Ammon's horn (tissue), 1 donor: ENCODE data around the gene YJEFN3.

Experiments used
- DNase-seq: peaks from one replicate; pipeline ENCODE4 v3.0.0-alpha.2; 2016; ENCODE audit warnings: low spot score

The YJEFN3 gene

DNA sequence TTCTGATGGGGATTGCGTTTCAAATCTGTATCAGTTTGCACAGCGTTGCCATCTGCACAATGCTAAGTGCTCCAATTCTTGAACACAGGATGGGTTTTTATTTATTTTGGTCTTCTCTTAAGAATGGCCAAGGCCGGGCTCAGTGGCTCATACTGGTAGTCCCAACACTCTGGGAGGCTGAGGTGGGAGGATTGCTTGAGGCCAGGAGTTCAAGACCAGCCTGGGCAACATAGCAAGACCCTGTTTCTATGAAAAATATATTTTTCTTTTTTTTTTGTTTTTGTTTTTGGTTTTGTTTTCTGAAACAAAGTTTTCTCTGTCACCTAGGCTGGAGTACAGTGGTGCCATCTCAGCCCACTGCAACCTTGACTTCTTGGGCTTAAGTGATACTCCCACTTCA, 5.5 kb upstream of the YJEFN3 start:
- DNase-seq: no peak

- DNase-seq: no peak
These were observed 4.7 kb upstream of the YJEFN3 start for GRCh38 chr19:19524053-19524452.

GRCh38 chr19:19525611-19526380, 2.9 kb upstream of the YJEFN3 start:
- DNase-seq: no peak

GRCh38 chr19:19526581-19527370, 1.9 kb upstream of the YJEFN3 start:
- no peak for DNase-seq

- DNase-seq: no peak
These were observed 1.4 kb upstream of the YJEFN3 start for GRCh38 chr19:19527371-19527656.

- no peak for DNase-seq
These were observed 761 bp upstream of the YJEFN3 start for GRCh38 chr19:19527674-19528625.

GRCh38 chr19:19529783-19530422, 1.2 kb downstream of the YJEFN3 start:
- no peak for DNase-seq

- peak; percentile 61 for DNase-seq
These were observed 1.7 kb downstream of the YJEFN3 start for GRCh38 chr19:19530423-19530804.

DNA sequence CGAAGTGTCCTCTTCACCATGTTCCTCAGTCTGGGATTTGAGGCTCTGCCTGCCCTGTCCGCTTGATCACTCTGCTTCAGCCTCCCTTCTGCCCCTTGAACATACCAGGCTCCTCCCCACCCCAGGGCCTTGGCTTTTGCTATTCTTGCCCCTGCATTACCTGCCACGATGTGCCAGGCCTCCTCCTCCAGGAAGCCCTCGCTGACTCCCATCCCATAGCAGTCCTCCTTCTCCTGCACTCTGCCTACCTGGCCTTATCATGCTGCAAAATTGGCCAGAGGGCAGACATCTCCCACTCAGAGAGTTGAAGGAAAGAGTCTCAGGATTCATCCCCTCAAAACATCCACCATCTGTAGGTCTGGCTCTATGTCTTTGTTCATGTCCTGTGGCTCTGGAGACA, 2.2 kb downstream of the YJEFN3 start:
- no peak for DNase-seq

- peak; percentile 80 for DNase-seq
These were observed 3.5 kb downstream of the YJEFN3 start for GRCh38 chr19:19531951-19532805.

DNA sequence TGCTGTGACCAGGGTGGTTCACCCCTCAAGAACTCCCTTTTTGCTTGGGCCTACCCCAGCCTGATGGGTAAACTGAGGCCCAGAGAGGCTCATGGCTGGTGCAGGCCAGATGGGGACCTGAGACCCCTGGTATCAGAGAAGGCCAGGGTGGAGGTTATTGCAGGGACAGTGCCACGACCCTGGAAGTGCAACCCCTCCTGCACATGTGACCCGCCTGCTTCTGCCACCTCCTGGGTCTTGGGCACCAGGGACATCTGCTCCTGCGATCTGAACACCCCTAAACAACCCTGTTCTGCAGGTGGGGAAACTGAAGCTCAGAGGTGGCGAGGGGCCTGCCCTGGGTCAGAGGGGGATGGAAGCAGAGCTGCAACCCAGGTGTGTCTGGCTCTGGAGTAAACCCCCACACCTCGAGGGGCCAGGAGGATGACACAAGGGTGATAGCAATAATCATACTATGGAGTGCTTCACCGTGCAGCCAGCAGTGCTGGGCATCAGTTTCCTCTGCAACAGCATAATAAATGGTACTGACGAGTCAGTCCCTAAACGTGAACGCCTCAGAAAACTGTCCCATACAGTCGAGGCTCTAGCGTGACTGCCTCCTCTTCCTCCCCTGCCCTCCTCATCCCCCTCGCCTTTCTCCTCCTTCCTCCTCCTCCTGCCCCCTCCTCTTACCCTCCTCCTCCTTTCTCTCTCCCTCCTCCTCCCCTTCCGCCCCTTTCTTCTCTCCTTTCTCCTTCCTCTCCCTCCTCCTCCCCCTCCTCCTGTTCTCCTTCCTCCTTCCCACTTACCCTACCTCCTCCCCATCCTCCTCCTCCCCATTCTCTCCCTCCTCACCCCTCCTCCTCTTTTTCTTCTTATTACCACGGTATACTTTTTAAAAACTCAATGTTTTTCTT, 4.3 kb downstream of the YJEFN3 start:
- DNase-seq: no peak

GRCh38 chr19:19533841-19534240, 5.1 kb downstream of the YJEFN3 start:
- DNase-seq: no peak

- no peak for DNase-seq
These were observed 6.0 kb downstream of the YJEFN3 start for GRCh38 chr19:19534556-19535265.

DNA sequence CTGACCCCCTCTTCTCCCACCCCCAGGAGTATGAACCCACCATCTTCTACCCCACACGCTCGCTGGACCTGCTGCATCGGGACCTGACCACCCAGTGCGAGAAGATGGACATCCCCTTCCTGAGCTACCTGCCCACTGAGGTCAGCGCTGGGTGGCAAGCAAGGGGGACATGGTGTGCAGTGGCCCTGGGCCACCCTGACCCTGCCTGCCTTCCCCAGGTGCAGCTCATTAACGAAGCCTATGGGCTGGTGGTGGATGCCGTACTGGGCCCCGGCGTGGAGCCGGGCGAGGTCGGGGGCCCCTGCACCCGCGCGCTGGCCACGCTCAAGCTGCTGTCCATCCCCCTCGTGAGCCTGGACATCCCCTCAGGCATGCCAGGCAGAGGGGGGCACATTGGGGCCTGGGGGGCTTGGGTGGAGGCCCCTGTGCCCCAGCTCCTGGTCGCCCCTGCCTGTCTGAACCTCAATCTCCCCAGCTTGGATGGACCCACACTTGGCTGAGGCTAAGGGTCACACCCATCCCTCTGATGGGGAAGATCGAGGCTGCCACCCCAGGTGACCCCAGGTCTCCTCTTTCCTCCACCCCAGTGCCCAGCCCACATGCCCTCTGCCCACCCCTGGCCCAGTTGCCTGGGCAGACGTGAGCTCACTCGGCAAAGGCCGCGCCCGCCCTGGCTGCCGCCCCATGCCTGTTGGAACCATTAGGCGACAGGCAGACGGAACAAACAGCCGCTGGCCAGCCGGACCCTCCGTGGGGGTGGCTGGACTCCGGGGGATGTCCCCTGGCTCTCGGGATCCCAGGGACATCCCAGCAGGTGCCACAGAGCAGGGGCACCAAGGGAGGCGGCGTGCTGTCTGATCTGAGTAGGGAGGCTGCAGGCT, 6.8 kb downstream of the YJEFN3 start:
- no peak for DNase-seq

DNA sequence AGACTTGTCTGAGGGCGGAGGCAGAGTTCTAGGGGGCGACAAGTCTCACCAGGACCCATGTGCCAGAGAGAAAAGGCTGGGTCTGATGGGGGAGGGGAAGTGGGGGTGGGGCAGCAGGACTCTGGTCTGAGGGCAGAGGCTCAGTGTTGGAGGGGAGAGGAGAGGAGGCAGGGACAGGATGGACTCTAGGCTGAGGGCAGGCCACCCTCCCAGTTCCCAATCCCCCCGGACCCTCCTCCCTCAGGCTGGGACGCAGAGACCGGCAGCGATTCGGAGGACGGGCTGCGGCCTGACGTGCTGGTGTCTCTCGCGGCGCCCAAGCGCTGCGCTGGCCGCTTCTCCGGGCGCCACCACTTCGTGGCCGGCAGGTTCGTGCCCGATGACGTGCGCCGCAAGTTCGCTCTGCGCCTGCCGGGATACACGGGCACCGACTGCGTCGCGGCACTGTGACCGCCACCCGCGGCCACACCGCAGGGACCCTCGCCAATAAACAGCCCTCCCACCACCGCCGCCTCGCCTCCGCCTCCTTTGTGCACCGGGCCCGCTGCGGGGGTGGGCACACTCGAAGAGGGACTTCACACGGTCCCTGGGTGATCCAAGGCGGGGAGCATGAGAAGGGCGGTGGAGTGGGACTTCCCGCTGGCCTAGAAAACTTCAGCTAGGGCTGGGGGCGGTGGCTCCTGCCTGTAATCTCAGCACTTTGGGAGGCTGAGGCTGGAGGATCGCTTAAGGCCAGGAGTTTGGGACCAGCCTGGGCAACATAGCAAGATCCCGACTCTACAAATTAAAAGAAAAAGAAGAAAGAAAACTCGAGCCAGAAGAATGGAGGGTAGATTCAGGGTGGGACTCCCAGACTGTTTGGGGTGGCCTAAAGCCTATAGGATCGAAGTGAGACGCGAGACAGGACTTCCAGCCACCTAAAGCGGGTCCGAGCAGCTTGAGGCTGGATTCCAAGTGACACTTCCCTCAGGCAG, 8.7 kb downstream of the YJEFN3 start:
- DNase-seq: no peak

DNA sequence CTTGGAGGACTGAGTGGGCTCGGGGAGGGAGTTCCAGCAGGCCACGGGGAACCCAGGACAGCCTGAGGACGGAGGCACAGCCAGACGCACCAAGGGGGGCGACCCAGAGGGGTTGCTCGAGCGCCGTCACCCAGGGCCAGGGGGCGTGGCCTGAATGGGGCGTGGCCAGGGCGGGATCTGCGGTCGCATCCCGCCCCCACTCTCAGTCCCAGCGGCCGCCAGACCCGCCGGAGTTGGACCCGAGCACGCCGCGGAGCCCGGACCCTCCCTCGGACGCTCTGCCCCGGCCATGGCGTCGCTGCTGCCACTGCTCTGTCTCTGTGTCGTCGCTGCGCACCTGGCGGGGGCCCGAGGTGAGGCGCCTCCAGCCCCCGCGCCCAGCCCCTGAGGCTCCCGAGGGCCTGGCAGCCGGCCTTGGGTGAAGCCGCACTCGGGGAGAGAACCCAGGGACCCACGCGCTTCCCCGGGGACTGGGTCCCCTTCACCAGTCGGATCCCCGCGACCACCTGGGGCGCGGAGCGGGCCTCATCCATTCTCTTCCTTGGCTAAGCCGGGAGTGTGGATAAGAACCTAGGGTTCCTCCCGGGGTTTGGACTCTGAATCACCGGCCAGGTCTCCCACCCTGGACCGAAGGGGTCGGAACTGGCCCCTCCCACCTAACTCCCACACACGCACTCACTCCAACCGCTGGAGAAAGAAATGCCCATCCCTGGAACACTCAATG, 9.5 kb downstream of the YJEFN3 start, which contains the start of gene CILP2:
Gene CILP2, plus strand, starts transcription at position 205 of the 724 bp plus-strand sequence. Its CDS starts 85 bp downstream, at position 290.
- no peak for DNase-seq
